Kidney (tissue), 14 donors: Measurements from ENCODE around the gene MED14. TPM values are rescaled to one million over a fixed set of nuclear protein-coding genes. Genes with fewer than 3 reads are reported as not detected.

Source experiments
- DNase-seq, 5 donors: peaks; one replicate each; pipeline ENCODE4 v3.0.0-alpha.2; 2013 to 2020
- FAIRE-seq: peaks from 2 replicates; lab custom pipeline; 2012; peaks lifted over from hg19 to GRCh38; lab: Jason Lieb, UNC
- H3K27ac ChIP-seq, 2 donors: one replicate each; pipeline ENCODE4 v1.7.0; 2013; ENCODE audit warnings: low read depth in 2 of 2, low read length in 2 of 2, inconsistent platforms in 1 of 2
- H3K27me3 ChIP-seq: one replicate; pipeline ENCODE4 v1.7.1; 2013; ENCODE audit warnings: low read length, inconsistent platforms; ENCODE audit not compliant: control insufficient read depth, insufficient read depth
- H3K36me3 ChIP-seq, 3 donors: one replicate each; pipeline versions ENCODE4 v1.7.0 to v1.7.1; 2013; ENCODE audit warnings: low read length in 3 of 3, control low read depth in 1 of 3, inconsistent platforms in 1 of 3; ENCODE audit not compliant: insufficient read depth in 3 of 3, control insufficient read depth in 2 of 3
- H3K4me1 ChIP-seq, 3 donors: one replicate each; pipeline versions ENCODE4 v1.7.0 to v1.7.1; 2013; ENCODE audit warnings: low read length in 3 of 3, inconsistent platforms in 1 of 3, low read depth in 1 of 3; ENCODE audit not compliant: control insufficient read depth in 2 of 3, insufficient read depth in 2 of 3
- H3K4me3 ChIP-seq, 3 donors: one replicate each; pipeline versions ENCODE4 v1.7.0 to v1.8.1; 2013; ENCODE audit warnings: low read length in 3 of 3, control low read depth in 1 of 3, inconsistent platforms in 1 of 3
- H3K9ac ChIP-seq, 3 donors: one replicate each; pipeline versions ENCODE4 v1.7.0 to v1.7.1; 2013; ENCODE audit warnings: low read length in 3 of 3, control low read depth in 1 of 3, inconsistent platforms in 1 of 3
- H3K9me3 ChIP-seq, 3 donors: one replicate each; pipeline versions ENCODE4 v1.7.0 to v1.7.1; 2013; ENCODE audit warnings: low read length in 3 of 3, control low read depth in 1 of 3, inconsistent platforms in 1 of 3; ENCODE audit not compliant: control insufficient read depth in 2 of 3, insufficient read depth in 1 of 3
- CTCF ChIP-seq: IDR thresholded peaks from 3 replicates; pipeline ENCODE4 v1.5.1; 2012; ENCODE audit warnings: mild to moderate bottlenecking, moderate library complexity, borderline replicate concordance; ENCODE audit not compliant: insufficient read depth; ENCODE audit errors: extremely low read depth
- intact Hi-C: fragments of 100-400 bp; cut with DNase I; formaldehyde crosslinking; loops from one replicate; pipeline ENCODE4 v1.11.1; 2022
- polyA plus RNA-seq: library from polyadenylated mRNA; stranded (reverse); fragments of 350-450 nt; fragmentation: Illumina TruSeq; extraction: RNeasy Lipid Tissue Mini Kit (QIAGEN cat#74804); gene quantifications from one replicate; pipeline ENCODE4 v1.2.3, GENCODE V29; 2014; ENCODE audit warnings: low read depth, low replicate concordance; ENCODE audit not compliant: insufficient read depth
- total RNA-seq: library from RNA; stranded (reverse); fragmentation: NEBNext Ultra II Directional; extraction: Animal tissue kit (Norgen Biotek cat#: 25700); gene quantifications from one replicate; pipeline ENCODE4 v1.2.1, GENCODE V29; 2021
- donor health status: control.
- donor health status: control.
- donor health status: control.
- donor health status: control.
- donor health status: control.
- donor health status: DM: yes; HTN: yes; CAD: no.
- donor health status: Normal renal cell carcinoma (clear cell type).

Gene MED14
- total and polyA plus RNA-seq, 2 donors from 2014 or later: 5.9 to 53.7 TPM

- no peak for FAIRE-seq
- Histone ChIP-seq H3K27ac (peak overlapping the region; percentile 89 to 93), H3K36me3 (peaks cover 0 to 3% (median 0%) of the 10 kb centered on the region in 3 donors), H3K9ac (peak overlapping the region in 2 of 3 donors; percentile 41 to 67), H3K27me3 (peaks cover 14% of the 10 kb centered on the region), H3K4me1 (peaks cover 0 to 9% (median 0%) of the 10 kb centered on the region in 3 donors), H3K9me3 (no peaks in the 10 kb centered on the region), H3K4me3 (peak overlapping the region in 2 of 3 donors; percentile 51 to 65)
- intact Hi-C loops: no loop called here
- no peak for DNase-seq
- TF ChIP-seq CTCF: no peak
Measured at GRCh38 chrX:40644176-40644575, 91.2 kb downstream of the MED14 start.

DNA sequence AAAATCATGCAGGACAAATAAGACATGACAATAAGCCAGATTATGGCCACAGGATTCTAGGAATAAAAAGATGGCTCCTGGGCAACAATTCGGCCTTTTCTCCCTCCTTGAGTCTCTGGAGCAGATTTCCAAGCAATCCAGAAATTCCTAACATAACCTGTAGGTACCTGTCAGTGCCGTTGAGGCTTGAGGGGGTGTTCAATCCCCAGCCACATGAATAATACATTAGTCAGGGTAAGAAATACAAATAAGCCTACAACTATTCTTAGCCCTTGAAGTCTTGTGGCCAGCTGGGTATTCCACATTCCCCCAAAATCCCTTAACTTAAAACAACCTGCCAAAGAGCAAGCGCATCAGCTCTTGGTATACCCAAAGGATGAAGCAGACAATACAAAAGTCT lies 97.7 kb downstream of the MED14 start:
- DNase-seq: no peak
- no peak for TF ChIP-seq CTCF
- H3K4me3 ChIP-seq: no peak overlapping the region
- H3K27me3 ChIP-seq: peaks cover 10% of the 10 kb centered on the region
- H3K4me1 ChIP-seq: no peaks in the 10 kb centered on the region
- no peaks in the 10 kb centered on the region for H3K9me3 ChIP-seq
- H3K36me3 ChIP-seq: peaks cover 4 to 12% (median 11%) of the 10 kb centered on the region in 3 donors
- no peak overlapping the region for H3K27ac ChIP-seq
- intact Hi-C loops: no loop called here
- H3K9ac ChIP-seq: no peak overlapping the region
- no peak for FAIRE-seq

- Histone ChIP-seq H3K9me3 (no peaks in the 10 kb centered on the region), H3K27me3 (peaks cover 13% of the 10 kb centered on the region), H3K36me3 (peaks cover 5 to 18% (median 13%) of the 10 kb centered on the region in 3 donors), H3K4me1 (no peaks in the 10 kb centered on the region), H3K9ac (no peak overlapping the region), H3K27ac (no peak overlapping the region), H3K4me3 (no peak overlapping the region)
- DNase-seq: no peak
- intact Hi-C loops: no loop called here
- no peak for FAIRE-seq
- no peak for TF ChIP-seq CTCF
Measured at GRCh38 chrX:40632199-40632598, 103.1 kb downstream of the MED14 start.

DNA sequence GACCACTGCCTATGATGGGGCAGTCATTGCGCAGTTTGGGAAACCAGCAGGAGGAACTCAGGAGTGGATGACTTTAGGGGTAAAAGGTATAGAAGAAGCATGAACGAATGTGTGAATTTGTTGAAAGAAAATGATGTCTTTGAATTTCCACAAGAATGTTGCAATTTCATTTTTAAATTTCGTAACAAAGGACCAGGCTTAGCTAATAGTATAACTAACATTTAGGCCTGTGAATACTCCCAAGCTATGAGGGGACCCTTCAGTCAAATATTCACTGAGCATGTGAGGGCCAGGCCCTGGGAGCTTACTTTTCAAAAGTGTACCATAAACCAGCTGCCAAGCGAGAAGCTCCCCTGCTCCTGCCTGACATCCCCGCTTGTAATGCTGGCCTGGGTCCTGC lies 106.8 kb downstream of the MED14 start:
- H3K4me3 ChIP-seq: no peak overlapping the region
- H3K27me3 ChIP-seq: peaks cover 7% of the 10 kb centered on the region
- intact Hi-C loops: no loop called here
- FAIRE-seq (no peak), DNase-seq (no peak)
- H3K9me3 ChIP-seq: no peaks in the 10 kb centered on the region
- no peaks in the 10 kb centered on the region for H3K4me1 ChIP-seq
- peaks cover 3 to 10% (median 6%) of the 10 kb centered on the region in 3 donors for H3K36me3 ChIP-seq
- no peak overlapping the region for H3K27ac ChIP-seq
- no peak overlapping the region for H3K9ac ChIP-seq
- no peak for TF ChIP-seq CTCF
